SK-N-SH (cell line): Measurements from ENCODE around the gene MRTFB. TPM values are rescaled to one million over a fixed set of nuclear protein-coding genes. Genes with fewer than 3 reads are reported as not detected.

Source experiments
- CTCF ChIA-PET: fragments of 300-600, 350-600 bp; formaldehyde crosslinking; extraction: SDS; loops from one replicate; lab custom pipeline; 2021; lab: Yijun Ruan, JAX
- POLR2A ChIA-PET: fragments of 350-600 bp; sonication (Branson Sonifier 250); formaldehyde crosslinking; extraction: SDS; loops from one replicate; lab custom pipeline; 2020; ENCODE audit warnings: antibody characterized with exemption, inconsistent platforms; lab: Yijun Ruan, JAX
- DNase-seq: peaks from one replicate; pipeline ENCODE4 v3.0.0; 2012
- H2AFZ ChIP-seq: fragments of 200-600 bp; sonication (generic); 2 replicates; pipeline ENCODE4 v1.8.1; 2016; ENCODE audit warnings: antibody characterized with exemption, mild to moderate bottlenecking, low read depth
- H3F3A ChIP-seq: fragments of 200-600 bp; sonication (generic); replicated peaks from 2 replicates; pipeline ENCODE3; 2016; ENCODE audit warnings: antibody characterized with exemption, mild to moderate bottlenecking; ENCODE audit not compliant: insufficient read depth
- H3K27ac ChIP-seq, 2 experiments: fragments of 200-500 bp in 1 of 2; fragments of 200-600 bp in 1 of 2; sonication (Bioruptor generic) in 1 of 2; sonication (generic), shearing (Covaris generic) in 1 of 2; 2 replicates each; pipeline versions ENCODE4 v1.5.1 to v1.6.1; 2014 to 2016; ENCODE audit warnings: low read depth in 2 of 2, inconsistent platforms in 1 of 2, low read length in 1 of 2, mild to moderate bottlenecking in 1 of 2, mixed read lengths in 1 of 2
- H3K27me3 ChIP-seq: fragments of 200-600 bp; sonication (generic), shearing (Covaris generic); 2 replicates; pipeline ENCODE4 v1.6.1; 2016; ENCODE audit warnings: mixed run types; ENCODE audit not compliant: insufficient read depth
- H3K36me3 ChIP-seq, 2 experiments: fragments of 200-500 bp in 1 of 2; fragments of 200-600 bp in 1 of 2; sonication (Bioruptor generic) in 1 of 2; sonication (generic) in 1 of 2; replicated peaks in 1 of 2; 2 replicates each; pipeline versions ENCODE3 to v1.5.1; 2014 to 2016; ENCODE audit warnings: low read length in 1 of 2, mild to moderate bottlenecking in 1 of 2; ENCODE audit not compliant: insufficient read depth in 2 of 2, control insufficient read depth in 1 of 2
- H3K4me1 ChIP-seq, 2 experiments: fragments of 200-500 bp in 1 of 2; fragments of 200-600 bp in 1 of 2; sonication (Bioruptor generic) in 1 of 2; sonication (generic), shearing (Covaris generic) in 1 of 2; 2 replicates each; pipeline versions ENCODE4 v1.5.1 to v1.6.1; 2014 to 2016; ENCODE audit warnings: low read depth in 1 of 2, low read length in 1 of 2, mixed run types in 1 of 2; ENCODE audit not compliant: insufficient read depth in 2 of 2, control insufficient read depth in 1 of 2
- H3K4me2 ChIP-seq: fragments of 200-600 bp; sonication (generic), shearing (Covaris generic); 2 replicates; pipeline ENCODE4 v1.6.1; 2017; ENCODE audit warnings: mixed run types
- H3K4me3 ChIP-seq, 2 experiments: fragments of 200-500 bp in 1 of 2; fragments of 200-600 bp in 1 of 2; sonication (Bioruptor generic) in 1 of 2; sonication (generic), shearing (Covaris generic) in 1 of 2; 2 replicates each; pipeline versions ENCODE4 v1.5.1 to v1.8.1; 2014 to 2016; ENCODE audit warnings: low read depth in 2 of 2, inconsistent platforms in 1 of 2, low read length in 1 of 2, mild to moderate bottlenecking in 1 of 2, mixed read lengths in 1 of 2, moderate library complexity in 1 of 2
- H3K79me2 ChIP-seq: fragments of 200-600 bp; sonication (generic); 2 replicates; pipeline ENCODE4 v1.8.1; 2017; ENCODE audit warnings: mild to moderate bottlenecking; ENCODE audit not compliant: insufficient read depth
- H3K9ac ChIP-seq: fragments of 200-600 bp; sonication (generic); 2 replicates; pipeline ENCODE4 v1.6.1; 2017; ENCODE audit warnings: mixed run types
- H3K9me2 ChIP-seq: fragments of 200-600 bp; sonication (generic); 2 replicates; pipeline ENCODE4 v1.6.1; 2017; ENCODE audit warnings: mixed run types
- H3K9me3 ChIP-seq: fragments of 200-600 bp; sonication (generic); 2 replicates; pipeline ENCODE4 v1.6.1; 2017; ENCODE audit warnings: mixed run types, mild to moderate bottlenecking, moderate library complexity
- H4K20me1 ChIP-seq: fragments of 200-600 bp; sonication (generic); 2 replicates; pipeline ENCODE4 v1.6.1; 2017; ENCODE audit warnings: mild to moderate bottlenecking, mixed run types; ENCODE audit not compliant: insufficient read depth
- CTCF ChIP-seq: fragments of 200-600 bp; sonication (generic); IDR thresholded peaks from 2 replicates; pipeline ENCODE4 v1.6.1; 2017; ENCODE audit warnings: antibody characterized with exemption, mild to moderate bottlenecking, moderate library complexity
- EP300 ChIP-seq, 2 experiments: IDR thresholded peaks; 2 replicates each; pipeline versions ENCODE4 v1.4.0 to v1.6.1; 2012; ENCODE audit warnings: borderline replicate concordance in 1 of 2, low read depth in 1 of 2, low read length in 1 of 2
- FOXJ3 ChIP-seq: sonication (generic); formaldehyde crosslinking; IDR thresholded peaks from 2 replicates; pipeline ENCODE4 v1.5.1; 2020; ENCODE audit warnings: mild to moderate bottlenecking, missing genetic modification reagents
- GABPA ChIP-seq: IDR thresholded peaks from 2 replicates; pipeline ENCODE4 v1.4.0; 2012; ENCODE audit warnings: low read depth, mild to moderate bottlenecking
- GATA2 ChIP-seq: sonication (generic); formaldehyde crosslinking; IDR thresholded peaks from 2 replicates; pipeline ENCODE4 v1.5.0; 2020; ENCODE audit warnings: mild to moderate bottlenecking, missing genetic modification reagents
- IRF3 ChIP-seq: fragments of 150-350 bp; IDR thresholded peaks from 2 replicates; pipeline ENCODE4 v1.6.1; 2016; ENCODE audit warnings: mild to moderate bottlenecking, low read depth, low read length
- MXI1 ChIP-seq: IDR thresholded peaks from 2 replicates; pipeline ENCODE4 v1.6.1; 2012; ENCODE audit warnings: mild to moderate bottlenecking, low read depth, low read length, improper control_type of control experiment
- NFIC ChIP-seq: IDR thresholded peaks from 2 replicates; pipeline ENCODE4 v1.4.0; 2012; ENCODE audit warnings: borderline replicate concordance
- NRF1 ChIP-seq: IDR thresholded peaks from 2 replicates; pipeline ENCODE4 v1.6.1; 2012; ENCODE audit warnings: low read depth, mild to moderate bottlenecking, low read length
- RCOR1 ChIP-seq: fragments of 150-350 bp; IDR thresholded peaks from 2 replicates; pipeline ENCODE4 v1.6.1; 2017; ENCODE audit warnings: antibody characterized with exemption, low read length
- REST ChIP-seq: IDR thresholded peaks from 2 replicates; pipeline ENCODE4 v1.6.1; 2012; ENCODE audit warnings: mild to moderate bottlenecking, low read depth, low read length, moderate library complexity
- RXRA ChIP-seq: IDR thresholded peaks from 2 replicates; pipeline ENCODE4 v1.4.0; 2012; ENCODE audit warnings: low read depth, mild to moderate bottlenecking, borderline replicate concordance
- TCF12 ChIP-seq: IDR thresholded peaks from 2 replicates; pipeline ENCODE4 v1.4.0; 2012
- TEAD4 ChIP-seq: IDR thresholded peaks from 2 replicates; pipeline ENCODE4 v1.4.0; 2012; ENCODE audit warnings: mild to moderate bottlenecking, borderline replicate concordance; ENCODE audit not compliant: insufficient read depth
- USF1 ChIP-seq: IDR thresholded peaks from 2 replicates; pipeline ENCODE4 v1.4.0; 2012; ENCODE audit warnings: low read depth, borderline replicate concordance
- ZBTB33 ChIP-seq: IDR thresholded peaks from 2 replicates; pipeline ENCODE4 v1.4.0; 2012; ENCODE audit warnings: low read depth, borderline replicate concordance
- WGBS: methylation state at CpG from one replicate; pipeline ENCODE4 v1.1.6; 2017; ENCODE audit warnings: low lambda C conversion rate; 5-methylcytosine and 5-hydroxymethylcytosine counted together
- polyA plus RNA-seq, 3 experiments: library from polyadenylated mRNA; depleted of rRNA; stranded (reverse); fragments of >200 nt; gene quantifications; 2 replicates each; pipeline ENCODE4 v1.2.3, GENCODE V29; 2012

Gene MRTFB
- polyA plus RNA-seq, 1 of the 3 experiments (the other 2 are of a cell fraction) = 3.3 TPM

- DNase-seq = no peak
- Histone ChIP-seq H3K27ac (peak overlapping the region; percentile 6 to 21; a peak in 2 of 4 replicates), H3K4me1 (peaks cover 16 to 29% of the 10 kb centered on the region in 2 experiments), H3K4me2 (0 out of 2 replicates have a peak overlapping the region, but pooled peaks have one; percentile 11), H4K20me1 (peaks cover 48% of the 10 kb centered on the region), H3K9me3 (no peaks in the 10 kb centered on the region), H3K9me2 (no peaks in the 10 kb centered on the region), H3K79me2 (peaks cover 100% of the 10 kb centered on the region), H2AFZ (no peak overlapping the region), H3K27me3 (no peaks in the 10 kb centered on the region), H3K36me3 (no peaks in the 10 kb centered on the region), H3K9ac (no peak overlapping the region), H3K4me3 (no peak overlapping the region), H3F3A (peaks cover 6% of the 10 kb centered on the region)
- WGBS = 65% methylated on average over 3 of the region's 10 CpGs
- ChIA-PET POLR2A (no interaction called here), CTCF (no interaction called here)
- no peak for TF ChIP-seq REST
- TF ChIP-seq TCF12 = no peak
- no peak for TF ChIP-seq NFIC
Observed at GRCh38 chr16:14307059-14307526, 236.0 kb downstream of the MRTFB start.

GRCh38 chr16:14307527-14308367 is 236.6 kb downstream of the MRTFB start:
- peaks cover 48% of the 10 kb centered on the region for H4K20me1 ChIP-seq
- no peaks in the 10 kb centered on the region for H3K9me2 ChIP-seq
- no peak for TF ChIP-seq NRF1
- no peak for TF ChIP-seq FOXJ3 (CRISPR knock-in tag)
- TF ChIP-seq EP300 (IDR thresholded peaks at IDR 0.05; ENCODE audit: borderline replicate concordance in 1 of 2, low read depth in 1 of 2, low read length in 1 of 2) = no peak
- no peak for TF ChIP-seq CTCF
- TF ChIP-seq RXRA = no peak
- no peak for TF ChIP-seq IRF3
- no peak for TF ChIP-seq GABPA
- no peak for TF ChIP-seq GATA2 (CRISPR knock-in tag)
- no peak for TF ChIP-seq TEAD4
- no peak for TF ChIP-seq ZBTB33
- no peak for TF ChIP-seq USF1
- TF ChIP-seq MXI1 = no peak
- no peak for TF ChIP-seq RCOR1

More at GRCh38 chr16:14307527-14308367, 236.6 kb downstream of the MRTFB start:
- Histone ChIP-seq H3K9me3 (no peaks in the 10 kb centered on the region), H3K4me3 (no peak overlapping the region), H2AFZ (no peak overlapping the region), H3K79me2 (peaks cover 97% of the 10 kb centered on the region), H3K9ac (no peak overlapping the region), H3K4me2 (0 out of 2 replicates have a peak overlapping the region, but pooled peaks have one; percentile 11), H3F3A (peaks cover 6% of the 10 kb centered on the region), H3K36me3 (no peaks in the 10 kb centered on the region), H3K27ac (0 out of 4 replicates have a peak overlapping the region, but pooled peaks of 1 of the 2 experiments have one; percentile 21), H3K4me1 (peaks cover 16 to 29% of the 10 kb centered on the region in 2 experiments), H3K27me3 (no peaks in the 10 kb centered on the region)
- 71% methylated on average over 23 of the region's 23 CpGs for WGBS
- DNase-seq = peak; percentile 52
- CTCF ChIA-PET = interaction anchor here (0.5 kb wide), 1 partner anchor 212 kb away, joined by 3 read pairs; no protein-coding TSS in a partner anchor
- POLR2A ChIA-PET = no interaction called here
